ENCODE data around the gene CTNNA2.

The CTNNA2 gene

DNA sequence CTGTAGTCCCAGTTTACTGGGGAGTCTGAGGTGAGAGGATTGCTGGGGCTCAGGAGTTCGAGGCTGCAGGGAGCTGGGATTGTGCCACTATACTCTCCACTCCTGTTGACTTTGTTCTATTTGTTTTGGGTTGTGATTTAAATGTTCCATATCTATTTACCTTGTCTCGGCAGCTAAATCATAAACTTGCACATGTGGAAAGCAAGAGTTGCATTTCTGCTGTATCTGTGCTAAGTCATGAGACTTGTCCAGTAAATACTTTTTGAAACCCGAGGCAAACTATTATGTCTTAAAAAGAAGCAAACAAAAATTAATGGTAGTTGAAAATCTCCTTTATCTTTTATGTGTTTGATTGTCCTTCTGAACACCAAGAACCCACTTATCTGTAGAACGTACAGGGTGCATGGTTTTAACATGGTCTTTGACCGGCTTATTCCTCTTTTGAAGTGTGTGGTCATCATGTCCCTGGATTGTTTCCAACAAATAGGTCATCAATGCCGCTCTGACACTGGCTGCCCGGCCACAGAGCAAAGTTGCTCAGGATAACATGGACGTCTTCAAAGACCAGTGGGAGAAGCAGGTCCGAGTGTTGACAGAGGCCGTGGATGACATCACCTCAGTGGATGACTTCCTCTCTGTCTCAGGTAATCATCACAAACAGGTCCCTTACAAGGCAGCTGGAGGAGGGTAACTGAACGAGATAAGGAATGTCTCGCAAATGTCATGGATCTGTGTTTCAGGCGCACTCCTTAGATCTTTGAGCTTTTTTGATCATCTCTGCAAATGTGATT lies 1032.8 kb downstream of the CTNNA2 start:
- no peaks in the 10 kb centered on the region for H4K20me1 ChIP-seq
- no peaks in the 10 kb centered on the region for H3K9me3 ChIP-seq (replicated peaks in 1 of 11)
- no peak overlapping the region for H3K4me2 ChIP-seq
- no peaks in the 10 kb centered on the region for H3K27me3 ChIP-seq
- H3K4me3 ChIP-seq = no peak overlapping the region
- H3K36me3 ChIP-seq = no peaks in the 10 kb centered on the region
- TF ChIP-seq Cebpa-rat (IDR thresholded peaks at IDR 0.05) = no peak
- no peak overlapping the region for H3K9ac ChIP-seq
- H3K27ac ChIP-seq = no peak overlapping the region
- H3K4me1 ChIP-seq = peaks cover 0 to 6% (median 0%) of the 10 kb centered on the region in 10 experiments; a peak in 4 of 20 replicates

DNA sequence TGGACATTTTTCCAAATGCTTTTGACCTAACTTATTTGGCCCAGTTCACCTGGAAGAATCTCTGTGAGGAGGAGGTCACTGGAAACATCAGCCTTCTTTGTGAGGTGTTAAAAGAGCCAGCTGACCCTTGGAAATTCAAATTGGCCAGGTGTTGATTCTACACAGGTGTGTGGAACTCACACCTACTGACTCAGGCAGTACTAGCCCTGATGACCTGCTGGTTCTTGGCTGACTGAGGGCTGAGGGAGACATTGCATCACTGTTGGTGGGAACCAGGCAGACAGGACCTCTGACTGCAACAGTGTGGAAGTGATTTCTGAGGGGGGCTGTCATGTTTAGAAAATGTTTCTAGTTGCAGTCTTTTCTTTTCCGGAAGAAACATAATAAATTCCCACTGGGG lies 1033.9 kb downstream of the CTNNA2 start:
- Histone ChIP-seq H3K4me2 (no peak overlapping the region), H3K27me3 (no peaks in the 10 kb centered on the region), H3K4me1 (peaks cover 0 to 6% (median 0%) of the 10 kb centered on the region in 10 experiments; a peak in 4 of 20 replicates), H3K27ac (no peak overlapping the region), H3K36me3 (no peaks in the 10 kb centered on the region), H3K4me3 (no peak overlapping the region), H4K20me1 (no peaks in the 10 kb centered on the region), H3K9me3 (replicated peaks in 1 of 11) (no peaks in the 10 kb centered on the region), H3K9ac (no peak overlapping the region)
- no peak for TF ChIP-seq Cebpa-rat (IDR thresholded peaks at IDR 0.05)

DNA sequence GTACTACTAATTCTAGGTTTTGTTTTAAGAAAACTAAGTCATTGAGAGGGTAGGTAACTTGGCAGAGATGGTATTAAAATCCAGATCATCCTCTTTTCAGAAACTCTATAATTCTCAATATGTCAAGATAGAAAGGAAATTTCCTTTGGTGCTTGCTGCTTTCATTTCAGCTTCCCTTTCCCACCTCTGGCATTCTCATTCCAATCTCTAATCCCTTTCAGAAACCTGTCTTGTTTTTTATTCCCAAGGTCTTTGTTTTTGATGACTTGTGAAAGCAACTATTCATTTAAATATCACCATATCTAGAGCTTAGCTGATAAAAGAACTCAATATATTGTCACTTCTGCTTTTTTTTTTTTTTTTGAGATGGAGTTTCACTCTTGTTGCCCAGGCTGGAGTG lies 1034.5 kb downstream of the CTNNA2 start:
- no peaks in the 10 kb centered on the region for H3K36me3 ChIP-seq
- H3K9me3 ChIP-seq (replicated peaks in 1 of 11) = no peaks in the 10 kb centered on the region
- no peak overlapping the region for H3K4me3 ChIP-seq
- no peak overlapping the region for H3K27ac ChIP-seq
- TF ChIP-seq Cebpa-rat (IDR thresholded peaks at IDR 0.05) = no peak
- H4K20me1 ChIP-seq = no peaks in the 10 kb centered on the region
- H3K4me2 ChIP-seq = no peak overlapping the region
- H3K4me1 ChIP-seq = peaks cover 0 to 6% (median 0%) of the 10 kb centered on the region in 10 experiments; a peak in 4 of 20 replicates
- H3K27me3 ChIP-seq = no peaks in the 10 kb centered on the region
- H3K9ac ChIP-seq = no peak overlapping the region

DNA sequence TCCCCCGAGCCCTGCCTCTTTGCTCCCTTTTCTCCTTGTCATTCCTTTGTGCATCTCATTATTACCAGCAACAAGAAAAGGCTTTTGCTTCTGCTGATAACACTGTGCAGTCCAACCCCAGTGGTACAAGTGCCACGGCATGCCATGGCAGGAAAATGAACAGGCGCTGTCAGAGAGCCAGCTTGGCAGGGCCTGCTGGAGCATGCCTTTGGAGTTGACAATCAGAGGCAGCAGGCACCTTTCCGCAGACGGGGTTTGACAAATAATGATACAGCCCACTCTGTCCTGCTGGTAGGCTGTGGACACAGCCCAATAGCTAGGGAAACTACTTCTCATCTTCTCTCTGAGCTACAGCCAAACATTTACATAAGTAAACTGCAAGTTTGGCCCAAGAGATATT lies 1035.6 kb downstream of the CTNNA2 start:
- H3K27ac ChIP-seq = no peak overlapping the region
- H3K9ac ChIP-seq = no peak overlapping the region
- H3K27me3 ChIP-seq = no peaks in the 10 kb centered on the region
- no peaks in the 10 kb centered on the region for H3K36me3 ChIP-seq
- H3K9me3 ChIP-seq (replicated peaks in 1 of 11) = no peaks in the 10 kb centered on the region
- no peak overlapping the region for H3K4me3 ChIP-seq
- peaks cover 0 to 6% (median 0%) of the 10 kb centered on the region in 10 experiments; a peak in 4 of 20 replicates for H3K4me1 ChIP-seq
- no peaks in the 10 kb centered on the region for H4K20me1 ChIP-seq
- H3K4me2 ChIP-seq = no peak overlapping the region
- no peak for TF ChIP-seq Cebpa-rat (IDR thresholded peaks at IDR 0.05)

DNA sequence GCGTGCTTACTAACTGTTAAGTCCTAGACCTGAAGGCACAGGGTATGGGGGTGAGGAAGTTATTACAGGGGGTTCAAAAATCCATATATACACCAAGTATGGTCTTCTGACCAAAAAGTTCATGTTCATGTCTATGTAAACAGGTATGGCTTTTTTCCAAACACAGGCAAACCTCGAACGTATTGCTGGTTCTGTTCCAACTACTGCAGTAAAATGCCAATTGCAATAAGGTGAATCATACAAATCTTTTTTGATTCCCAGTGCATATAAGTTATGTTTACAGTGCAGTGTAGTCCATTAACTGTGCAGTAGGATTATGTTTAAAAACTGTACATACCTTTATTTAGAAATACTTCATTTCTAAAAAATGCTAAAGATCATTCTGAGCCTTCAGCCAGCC lies 1037.0 kb downstream of the CTNNA2 start:
- TF ChIP-seq Cebpa-rat (IDR thresholded peaks at IDR 0.05) = no peak
- Histone ChIP-seq H3K9ac (no peak overlapping the region), H3K27me3 (no peaks in the 10 kb centered on the region), H3K4me3 (no peak overlapping the region), H4K20me1 (no peaks in the 10 kb centered on the region), H3K9me3 (replicated peaks in 1 of 11) (no peaks in the 10 kb centered on the region), H3K4me2 (no peak overlapping the region), H3K27ac (no peak overlapping the region), H3K4me1 (peaks cover 0 to 6% (median 0%) of the 10 kb centered on the region in 10 experiments; a peak in 4 of 20 replicates), H3K36me3 (no peaks in the 10 kb centered on the region)

DNA sequence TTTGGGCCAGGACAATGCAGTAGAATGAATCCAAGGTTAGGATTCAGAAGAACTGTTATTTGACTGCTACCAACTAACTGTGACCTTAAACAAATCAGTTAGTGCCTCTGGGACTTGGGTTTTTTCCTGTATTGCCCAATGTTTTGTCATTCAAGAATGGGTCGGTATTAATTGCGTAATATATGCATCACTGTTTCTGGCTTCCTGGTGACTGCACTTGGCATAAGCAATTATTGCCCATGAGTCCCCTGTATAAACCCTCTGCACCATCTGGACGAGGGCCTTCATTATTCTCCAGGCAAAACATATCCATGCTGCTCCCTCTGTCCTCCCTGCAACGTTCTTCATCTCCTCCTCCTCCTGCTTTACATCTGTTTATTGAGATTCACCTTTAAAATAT lies 1047.5 kb downstream of the CTNNA2 start:
- H3K36me3 ChIP-seq = no peaks in the 10 kb centered on the region
- H4K20me1 ChIP-seq = no peaks in the 10 kb centered on the region
- no peaks in the 10 kb centered on the region for H3K27me3 ChIP-seq
- peak in 2 of 11 experiments; percentile 19 to 26; a peak in 2 of 22 replicates for TF ChIP-seq Cebpa-rat (IDR thresholded peaks at IDR 0.05)
- no peak overlapping the region for H3K27ac ChIP-seq
- peak overlapping the region in 4 of 11 experiments; percentile 1 to 19 (median 12); a peak in 3 of 22 replicates for H3K4me2 ChIP-seq
- H3K9me3 ChIP-seq (replicated peaks in 1 of 11) = no peaks in the 10 kb centered on the region
- H3K9ac ChIP-seq = no peak overlapping the region
- H3K4me1 ChIP-seq = peaks cover 0 to 8% (median 0%) of the 10 kb centered on the region in 10 experiments; a peak in 6 of 20 replicates
- no peak overlapping the region for H3K4me3 ChIP-seq

DNA sequence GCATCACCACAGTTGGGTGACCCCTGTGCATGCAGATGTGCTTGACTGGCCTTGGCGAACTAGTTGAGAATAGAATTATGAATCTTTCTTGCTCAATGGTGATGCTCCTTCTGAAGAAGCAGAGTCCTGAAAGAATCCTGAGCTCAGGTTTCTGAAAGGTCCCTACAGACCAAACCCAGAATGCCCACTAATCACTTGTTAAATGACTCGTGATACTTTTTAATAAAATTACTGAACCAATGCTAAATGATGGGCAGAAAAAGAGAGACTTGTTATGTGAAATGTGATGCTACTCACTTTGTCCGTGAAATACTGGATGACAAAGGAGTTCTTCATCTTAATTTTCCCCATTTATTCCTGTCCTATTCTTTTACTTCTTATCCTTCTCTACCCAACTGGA lies 1055.2 kb downstream of the CTNNA2 start:
- H3K36me3 ChIP-seq = no peaks in the 10 kb centered on the region
- H3K4me2 ChIP-seq = no peak overlapping the region
- TF ChIP-seq Cebpa-rat (IDR thresholded peaks at IDR 0.05) = no peak
- H4K20me1 ChIP-seq = no peaks in the 10 kb centered on the region
- H3K27me3 ChIP-seq = no peaks in the 10 kb centered on the region
- H3K9ac ChIP-seq = no peak overlapping the region
- H3K9me3 ChIP-seq (replicated peaks in 1 of 11) = no peaks in the 10 kb centered on the region
- no peak overlapping the region for H3K4me3 ChIP-seq
- H3K27ac ChIP-seq = no peak overlapping the region
- H3K4me1 ChIP-seq = 0 out of 20 replicates have a peak, but pooled peaks cover 0 to under 1% (median 0%) of the 10 kb centered on the region in 10 experiments

DNA sequence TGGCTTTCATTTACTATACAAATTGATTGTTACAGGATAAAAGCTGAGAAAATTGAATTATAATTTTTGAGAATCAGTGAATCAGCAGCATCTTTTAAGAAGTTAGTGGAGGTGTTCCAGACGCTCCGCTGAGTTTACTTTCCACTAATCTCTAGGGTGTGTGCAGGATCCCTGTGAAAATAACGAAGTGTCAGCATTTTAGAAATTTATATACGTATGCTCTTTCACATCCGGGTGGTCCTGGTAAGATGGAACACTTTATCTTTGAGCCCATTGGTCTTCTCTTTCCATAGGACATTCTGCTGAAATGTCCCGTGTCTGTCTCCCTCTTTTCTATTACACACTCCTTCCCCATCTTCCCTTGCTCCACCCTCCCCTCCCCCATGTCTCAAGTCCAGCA lies 1060.3 kb downstream of the CTNNA2 start:
- Histone ChIP-seq H3K36me3 (no peaks in the 10 kb centered on the region), H3K27ac (no peak overlapping the region), H3K4me1 (peaks cover 0 to 17% (median 3%) of the 10 kb centered on the region in 10 experiments; a peak in 9 of 20 replicates), H3K27me3 (no peaks in the 10 kb centered on the region), H3K4me2 (peak overlapping the region in 3 of 11 experiments; percentile 15 to 46 (median 41); a peak in 3 of 22 replicates), H4K20me1 (no peaks in the 10 kb centered on the region), H3K4me3 (no peak overlapping the region), H3K9me3 (replicated peaks in 1 of 11) (no peaks in the 10 kb centered on the region), H3K9ac (no peak overlapping the region)
- TF ChIP-seq Cebpa-rat (IDR thresholded peaks at IDR 0.05) = no peak

DNA sequence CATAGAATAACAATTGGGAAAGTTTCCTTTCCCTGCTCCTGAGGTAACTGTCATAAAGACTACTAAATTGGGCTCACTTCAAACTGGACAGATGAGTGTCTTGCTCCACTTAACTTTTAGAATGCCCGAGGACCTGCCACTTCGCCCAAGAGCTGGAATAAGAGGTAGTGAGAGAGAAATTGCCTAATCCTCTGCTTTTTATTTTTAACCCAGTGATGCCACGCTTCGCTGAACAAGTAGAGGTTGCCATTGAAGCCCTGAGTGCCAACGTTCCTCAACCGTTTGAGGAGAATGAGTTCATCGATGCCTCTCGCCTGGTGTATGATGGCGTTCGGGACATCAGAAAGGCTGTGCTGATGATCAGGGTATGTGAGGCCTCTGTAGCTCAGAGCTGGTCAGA lies 1061.1 kb downstream of the CTNNA2 start:
- Histone ChIP-seq H3K4me1 (peaks cover 0 to 17% (median 3%) of the 10 kb centered on the region in 10 experiments; a peak in 9 of 20 replicates), H3K9me3 (replicated peaks in 1 of 11) (no peaks in the 10 kb centered on the region), H3K27ac (peak overlapping the region in 2 of 11 experiments; percentile 3 to 22; a peak in 1 of 22 replicates), H3K36me3 (no peaks in the 10 kb centered on the region), H3K4me2 (peak overlapping the region in 5 of 11 experiments; percentile 41 to 60 (median 44); a peak in 8 of 22 replicates), H3K27me3 (no peaks in the 10 kb centered on the region), H4K20me1 (no peaks in the 10 kb centered on the region), H3K9ac (no peak overlapping the region), H3K4me3 (no peak overlapping the region)
- TF ChIP-seq Cebpa-rat (IDR thresholded peaks at IDR 0.05) = peak in 1 of 11 experiments; percentile 54; a peak in 1 of 22 replicates

DNA sequence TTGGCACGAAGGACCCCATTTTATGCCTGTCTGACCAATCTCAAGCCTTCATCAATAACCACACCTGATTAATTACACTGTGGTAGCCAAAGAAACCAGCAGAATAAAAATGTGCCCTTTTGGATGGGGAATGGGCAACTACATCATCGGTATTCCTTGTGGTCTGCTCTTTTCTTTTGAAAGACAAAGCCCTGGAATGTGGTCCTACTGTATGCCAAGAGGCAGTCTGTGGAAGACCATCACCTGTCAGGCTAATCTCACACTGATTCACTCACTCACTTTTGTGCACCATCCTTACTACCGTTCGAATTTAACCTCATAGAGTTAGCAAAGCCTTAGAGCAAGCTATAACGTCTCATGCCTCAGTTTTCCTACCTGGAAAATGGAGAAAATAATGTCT lies 1066.9 kb downstream of the CTNNA2 start:
- Histone ChIP-seq H3K4me1 (no peaks in the 10 kb centered on the region), H3K4me3 (no peak overlapping the region), H3K27ac (no peak overlapping the region), H4K20me1 (no peaks in the 10 kb centered on the region), H3K27me3 (no peaks in the 10 kb centered on the region), H3K36me3 (no peaks in the 10 kb centered on the region), H3K9me3 (replicated peaks in 1 of 11) (no peaks in the 10 kb centered on the region), H3K4me2 (no peak overlapping the region), H3K9ac (no peak overlapping the region)
- no peak for TF ChIP-seq Cebpa-rat (IDR thresholded peaks at IDR 0.05)
